Mesenchymal stem cell (in vitro differentiated cells and primary cell): ENCODE measurements around the gene NFATC4.
"Not testable (repeated sequence)": the region's sequence is repeated elsewhere in the genome, so short reads cannot be mapped to it uniquely, and the experiment has no call there.

Source experiments
- DNase-seq: peaks from one replicate; pipeline ENCODE4 v3.0.0-alpha.2; 2013
- H2AFZ ChIP-seq: one replicate; pipeline ENCODE4 v1.6.1; 2013; ENCODE audit warnings: low read depth, mild to moderate bottlenecking, control low read depth, inconsistent platforms, low read length, moderate library complexity
- H2AK5ac ChIP-seq: 2 replicates; pipeline ENCODE4 v1.6.1; 2013; ENCODE audit warnings: low read length, moderate library complexity, mild to moderate bottlenecking, inconsistent platforms; ENCODE audit not compliant: severe bottlenecking
- H2BK120ac ChIP-seq: one replicate; pipeline ENCODE4 v1.6.1; 2013; ENCODE audit warnings: low read depth, mild to moderate bottlenecking, inconsistent platforms, low read length, moderate library complexity
- H2BK12ac ChIP-seq, 2 experiments: one replicate each; pipeline ENCODE4 v1.6.1; 2013; ENCODE audit warnings: inconsistent platforms in 2 of 2, low read length in 2 of 2, mild to moderate bottlenecking in 2 of 2, moderate library complexity in 2 of 2, control low read depth in 1 of 2
- H2BK15ac ChIP-seq: one replicate; pipeline ENCODE4 v1.6.1; 2013; ENCODE audit warnings: mild to moderate bottlenecking, low read depth, inconsistent platforms; ENCODE audit not compliant: poor library complexity, severe bottlenecking
- H2BK5ac ChIP-seq: 2 replicates; pipeline ENCODE4 v1.6.1; 2013; ENCODE audit warnings: low read depth, mild to moderate bottlenecking, low read length, control low read depth, inconsistent platforms; ENCODE audit not compliant: poor library complexity, severe bottlenecking
- H3K14ac ChIP-seq, 2 experiments: one replicate each; pipeline ENCODE4 v1.6.1; 2013; ENCODE audit warnings: inconsistent platforms in 2 of 2, low read length in 2 of 2, control low read depth in 1 of 2, mild to moderate bottlenecking in 1 of 2, moderate library complexity in 1 of 2
- H3K18ac ChIP-seq, 2 experiments: one replicate each; pipeline ENCODE4 v1.6.1; 2013; ENCODE audit warnings: inconsistent platforms in 2 of 2, low read length in 2 of 2, control low read depth in 1 of 2, low read depth in 1 of 2, mild to moderate bottlenecking in 1 of 2
- H3K23ac ChIP-seq, 2 experiments: one replicate each; pipeline ENCODE4 v1.6.1; 2013; ENCODE audit warnings: inconsistent platforms in 2 of 2, low read length in 2 of 2, mild to moderate bottlenecking in 2 of 2, moderate library complexity in 2 of 2, control low read depth in 1 of 2
- H3K27ac ChIP-seq: 2 replicates; pipeline ENCODE4 v1.5.1; 2013; ENCODE audit warnings: mild to moderate bottlenecking, moderate library complexity, low read length, control low read depth, inconsistent platforms; ENCODE audit not compliant: poor library complexity, severe bottlenecking
- H3K27me3 ChIP-seq, 2 experiments: 2 replicates each; pipeline versions ENCODE4 v1.6.1 to v1.7.0; 2013; ENCODE audit warnings: low read length in 2 of 2, mild to moderate bottlenecking in 2 of 2, moderate library complexity in 2 of 2, control low read depth in 1 of 2, inconsistent platforms in 1 of 2; ENCODE audit not compliant: control insufficient read depth in 1 of 2, insufficient read depth in 1 of 2
- H3K36me3 ChIP-seq, 2 experiments: 2 replicates each; pipeline versions ENCODE4 v1.6.1 to v1.7.0; 2013; ENCODE audit warnings: low read length in 2 of 2, control low read depth in 1 of 2, inconsistent platforms in 1 of 2, low read depth in 1 of 2, mild to moderate bottlenecking in 1 of 2; ENCODE audit not compliant: insufficient read depth in 2 of 2, control insufficient read depth in 1 of 2
- H3K4ac ChIP-seq, 2 experiments: one replicate each; pipeline ENCODE4 v1.6.1; 2013; ENCODE audit warnings: inconsistent platforms in 2 of 2, low read length in 2 of 2, mild to moderate bottlenecking in 2 of 2, moderate library complexity in 2 of 2, control low read depth in 1 of 2, low read depth in 1 of 2
- H3K4me1 ChIP-seq: 2 replicates; pipeline ENCODE4 v1.6.1; 2013; ENCODE audit warnings: low read depth, low read length, control low read depth; ENCODE audit not compliant: control insufficient read depth, insufficient read depth
- H3K4me2 ChIP-seq: 2 replicates; pipeline ENCODE4 v1.6.1; 2013; ENCODE audit warnings: low read length, mild to moderate bottlenecking, inconsistent platforms; ENCODE audit not compliant: poor library complexity, severe bottlenecking
- H3K4me3 ChIP-seq, 2 experiments: 2 replicates each; pipeline versions ENCODE4 v1.5.1 to v1.7.0; 2013; ENCODE audit warnings: low read length in 2 of 2, mild to moderate bottlenecking in 2 of 2, control low read depth in 1 of 2, low read depth in 1 of 2; ENCODE audit not compliant: insufficient read depth in 1 of 2
- H3K79me1 ChIP-seq: replicated peaks from 2 replicates; pipeline ENCODE4 v1.6.1; 2013; ENCODE audit warnings: mild to moderate bottlenecking, control low read depth, low read length, inconsistent platforms; ENCODE audit not compliant: poor library complexity, severe bottlenecking
- H3K9ac ChIP-seq: 2 replicates; pipeline ENCODE4 v1.7.0; 2013; ENCODE audit warnings: mild to moderate bottlenecking, low read length, moderate library complexity
- H3K9me3 ChIP-seq: 2 replicates; pipeline ENCODE4 v1.7.0; 2013; ENCODE audit warnings: mild to moderate bottlenecking, low read length; ENCODE audit not compliant: control insufficient read depth
- H4K8ac ChIP-seq: one replicate; pipeline ENCODE4 v1.6.1; 2013; ENCODE audit warnings: inconsistent platforms, mild to moderate bottlenecking, low read length, moderate library complexity
- H4K91ac ChIP-seq: one replicate; pipeline ENCODE4 v1.6.1; 2013; ENCODE audit warnings: mild to moderate bottlenecking, low read length, inconsistent platforms
- WGBS: methylation state at CpG from one replicate; pipeline ENCODE4 v1.1.7; 2013; ENCODE audit warnings: mixed read lengths; 5-methylcytosine and 5-hydroxymethylcytosine counted together

The NFATC4 gene

DNA sequence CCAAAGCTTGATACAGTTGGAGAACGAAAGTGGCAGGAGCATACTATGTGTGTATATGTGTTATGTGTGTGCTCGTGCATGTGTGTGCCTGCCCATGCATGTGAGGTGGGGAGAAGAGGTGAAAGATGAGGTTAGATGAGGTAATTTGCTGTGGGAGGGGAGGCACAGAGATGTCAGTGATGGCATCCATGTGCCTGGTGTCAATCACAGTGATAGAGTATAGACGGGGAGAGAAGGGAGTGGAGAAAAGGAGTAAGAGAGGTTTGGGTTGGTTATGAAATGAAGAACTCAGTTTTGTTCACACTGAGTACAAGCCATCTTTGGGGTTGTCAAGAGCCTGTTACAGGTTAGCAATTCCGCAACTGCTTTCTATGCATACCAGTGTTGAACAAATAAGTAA is 16.2 kb downstream of the NFATC4 start:
- Histone ChIP-seq H3K9me3 (no peaks in the 10 kb centered on the region), H3K4me3 (no peak overlapping the region), H2AFZ (no peak overlapping the region), H3K4ac (no peak overlapping the region), H2BK12ac (no peak overlapping the region), H2AK5ac (no peak overlapping the region), H4K8ac (no peak overlapping the region), H3K18ac (no peak overlapping the region), H3K79me1 (no peaks in the 10 kb centered on the region), H3K9ac (no peak overlapping the region), H3K36me3 (no peaks in the 10 kb centered on the region), H3K27me3 (peaks cover 0 to 35% of the 10 kb centered on the region in 2 experiments), H3K27ac (no peak overlapping the region), H3K14ac (no peak overlapping the region), H4K91ac (no peak overlapping the region), H2BK15ac (no peak overlapping the region), H3K23ac (no peak overlapping the region), H3K4me2 (no peak overlapping the region), H2BK120ac (no peak overlapping the region), H2BK5ac (no peak overlapping the region), H3K4me1 (no peaks in the 10 kb centered on the region)
- WGBS: 80% methylated on average over 4 of the region's 4 CpGs
- DNase-seq: no peak

DNA sequence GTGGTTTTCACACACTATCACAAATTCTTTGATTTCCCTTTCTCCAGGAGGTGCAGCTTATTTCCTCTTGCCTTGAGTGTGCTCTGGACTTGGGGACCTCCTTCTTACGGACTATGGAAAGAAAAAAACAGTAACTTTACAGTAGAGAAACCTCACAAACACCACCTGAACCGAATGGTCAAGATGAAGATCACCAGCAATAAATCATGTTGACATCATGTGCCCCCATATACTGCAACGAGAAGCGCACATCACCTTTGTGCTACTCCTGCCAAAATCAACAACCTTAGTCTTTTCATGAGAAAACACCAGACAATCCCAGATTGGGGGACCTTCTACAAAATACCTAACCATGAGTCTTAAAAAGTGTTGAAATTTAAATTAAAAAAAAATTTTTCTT is 17.5 kb downstream of the NFATC4 start:
- H3K79me1 ChIP-seq: no peaks in the 10 kb centered on the region
- H3K9ac ChIP-seq: no peak overlapping the region
- no peaks in the 10 kb centered on the region for H3K9me3 ChIP-seq
- H3K18ac ChIP-seq: no peak overlapping the region
- H2AK5ac ChIP-seq: no peak overlapping the region
- no peak overlapping the region for H2BK15ac ChIP-seq
- H2BK120ac ChIP-seq: no peak overlapping the region
- no peak overlapping the region for H2BK5ac ChIP-seq
- no peak overlapping the region for H2AFZ ChIP-seq
- H3K4me1 ChIP-seq: no peaks in the 10 kb centered on the region
- no peak overlapping the region for H3K4ac ChIP-seq
- H3K36me3 ChIP-seq: no peaks in the 10 kb centered on the region
- no peak overlapping the region for H3K4me2 ChIP-seq
- H4K8ac ChIP-seq: no peak overlapping the region
- no peak for DNase-seq
- H4K91ac ChIP-seq: no peak overlapping the region
- H3K4me3 ChIP-seq: no peak overlapping the region
- no peak overlapping the region for H3K23ac ChIP-seq
- peaks cover 0 to 37% of the 10 kb centered on the region in 2 experiments for H3K27me3 ChIP-seq
- H3K27ac ChIP-seq: no peak overlapping the region
- no peak overlapping the region for H3K14ac ChIP-seq
- H2BK12ac ChIP-seq: no peak overlapping the region
- WGBS: 74% methylated on average over 4 of the region's 4 CpGs

DNA sequence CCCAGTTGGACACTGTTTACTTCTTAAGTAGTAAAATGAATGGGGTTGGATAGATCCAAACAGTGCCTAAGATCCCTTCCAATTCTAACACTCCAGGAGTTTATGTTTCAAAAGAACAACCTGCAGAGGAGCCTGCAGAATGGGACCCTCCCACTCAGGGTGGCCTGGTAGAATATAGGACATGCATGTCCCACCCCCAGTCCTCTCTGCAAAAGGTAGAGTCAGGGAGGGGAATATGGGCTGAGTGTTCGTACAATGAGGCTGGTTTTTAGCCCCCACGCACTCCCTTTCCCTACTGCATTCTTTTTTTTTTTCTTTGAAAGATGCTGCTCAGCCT is 19.0 kb downstream of the NFATC4 start:
- no peak overlapping the region for H2AFZ ChIP-seq
- no peaks in the 10 kb centered on the region for H3K36me3 ChIP-seq
- no peak overlapping the region for H2BK12ac ChIP-seq
- no peak overlapping the region for H3K27ac ChIP-seq
- peaks cover 0 to 37% of the 10 kb centered on the region in 2 experiments for H3K27me3 ChIP-seq
- H3K79me1 ChIP-seq: no peaks in the 10 kb centered on the region
- no peak overlapping the region for H3K4ac ChIP-seq
- no peak overlapping the region for H2AK5ac ChIP-seq
- no peak overlapping the region for H3K14ac ChIP-seq
- no peak for DNase-seq
- no peak overlapping the region for H2BK120ac ChIP-seq
- no peak overlapping the region for H2BK5ac ChIP-seq
- H4K91ac ChIP-seq: no peak overlapping the region
- no peak overlapping the region for H4K8ac ChIP-seq
- no peak overlapping the region for H3K18ac ChIP-seq
- no peaks in the 10 kb centered on the region for H3K9me3 ChIP-seq
- H3K4me1 ChIP-seq: peaks cover 5% of the 10 kb centered on the region
- H3K4me3 ChIP-seq: no peak overlapping the region
- H3K23ac ChIP-seq: no peak overlapping the region
- no peak overlapping the region for H2BK15ac ChIP-seq
- no peak overlapping the region for H3K9ac ChIP-seq
- no peak overlapping the region for H3K4me2 ChIP-seq
- 94% methylated on average over 2 of the region's 2 CpGs for WGBS

GRCh38 chr14:24387579-24387978 is 19.6 kb downstream of the NFATC4 start:
- H2AFZ ChIP-seq, H3K27ac ChIP-seq, H3K4me1 ChIP-seq, H3K79me1 ChIP-seq, H2BK12ac ChIP-seq, H3K9ac ChIP-seq, DNase-seq, H2BK15ac ChIP-seq, H3K18ac ChIP-seq, H3K4me2 ChIP-seq, H3K4me3 ChIP-seq, H4K91ac ChIP-seq, H3K14ac ChIP-seq, H2BK5ac ChIP-seq, H2BK120ac ChIP-seq, H3K9me3 ChIP-seq, H4K8ac ChIP-seq, H2AK5ac ChIP-seq, H3K4ac ChIP-seq, H3K23ac ChIP-seq, H3K36me3 ChIP-seq: not testable (repeated sequence)
- H3K27me3 ChIP-seq: peaks cover 0 to 37% of the 10 kb centered on the region in 2 experiments
- 86% methylated on average over 4 of the region's 5 CpGs for WGBS
